Osteoblast (primary cell): ENCODE measurements around the gene GRK3. TPM values are rescaled to one million over a fixed set of nuclear protein-coding genes. Genes with fewer than 3 reads are reported as not detected.
A peak's percentile ranks its signal among the peaks of the same experiment; 100 is the strongest.
"Not testable (repeated sequence)": the region's sequence is repeated elsewhere in the genome, so short reads cannot be mapped to it uniquely, and the experiment has no call there.

Experiments
- DNase-seq: peaks from one replicate; pipeline ENCODE4 v3.0.0; 2011; ENCODE audit warnings: low spot score, mixed read lengths; ENCODE audit not compliant: insufficient read length; ENCODE audit errors: missing footprints
- H2AFZ ChIP-seq: 2 replicates; pipeline ENCODE4 v1.6.0; 2011; ENCODE audit warnings: mild to moderate bottlenecking, low read length
- H3K27ac ChIP-seq: 2 replicates; pipeline ENCODE4 v1.5.1; 2011; ENCODE audit warnings: mild to moderate bottlenecking, low read depth, low read length, moderate library complexity
- H3K27me3 ChIP-seq: 2 replicates; pipeline ENCODE4 v1.6.0; 2012; ENCODE audit warnings: mild to moderate bottlenecking, control low read depth, inconsistent platforms, low read length, moderate library complexity; ENCODE audit not compliant: insufficient read depth
- H3K36me3 ChIP-seq: 2 replicates; pipeline ENCODE4 v1.5.1; 2011; ENCODE audit warnings: mild to moderate bottlenecking, low read length, control low read depth, moderate library complexity; ENCODE audit not compliant: insufficient read depth
- H3K4me1 ChIP-seq: 2 replicates; pipeline ENCODE4 v1.5.1; 2011; ENCODE audit warnings: mild to moderate bottlenecking, low read length, control low read depth, moderate library complexity; ENCODE audit not compliant: insufficient read depth
- H3K4me2 ChIP-seq: 2 replicates; pipeline ENCODE4 v1.6.0; 2011; ENCODE audit warnings: mild to moderate bottlenecking, low read length; ENCODE audit not compliant: insufficient read depth
- H3K4me3 ChIP-seq: fragments of 200-600 bp; sonication (generic); 3 replicates; pipeline ENCODE4 v1.5.1; 2012; ENCODE audit warnings: mild to moderate bottlenecking, low read length, inconsistent platforms; ENCODE audit not compliant: insufficient read depth
- H3K79me2 ChIP-seq: 2 replicates; pipeline ENCODE4 v1.6.0; 2012; ENCODE audit warnings: mild to moderate bottlenecking, low read length, control low read depth, inconsistent platforms; ENCODE audit not compliant: insufficient read depth
- H3K9me3 ChIP-seq: 2 replicates; pipeline ENCODE4 v1.5.1; 2011; ENCODE audit warnings: low read depth, low read length, control low read depth
- H4K20me1 ChIP-seq: 2 replicates; pipeline ENCODE4 v1.6.0; 2012; ENCODE audit warnings: mild to moderate bottlenecking, low read length, control low read depth; ENCODE audit not compliant: insufficient read depth
- CTCF ChIP-seq: IDR thresholded peaks from 2 replicates; pipeline ENCODE4 v1.5.1; 2011; ENCODE audit warnings: mild to moderate bottlenecking, low read depth, low read length, moderate library complexity; ENCODE audit errors: extremely low read depth
- total RNA-seq: library from RNA; depleted of rRNA; stranded (reverse); fragments of >200 nt; gene quantifications from 2 replicates; pipeline ENCODE4 v1.2.3, GENCODE V29; 2012

GRK3 gene
- total RNA-seq, 1 donor, result 1.8 TPM

- no peak for TF ChIP-seq CTCF
- no peaks in the 10 kb centered on the region for H3K9me3 ChIP-seq
- no peaks in the 10 kb centered on the region for H3K4me1 ChIP-seq
- H3K36me3 ChIP-seq, result no peaks in the 10 kb centered on the region
- no peaks in the 10 kb centered on the region for H3K27me3 ChIP-seq
- H3K4me3 ChIP-seq, result no peak overlapping the region
- no peaks in the 10 kb centered on the region for H3K79me2 ChIP-seq
- no peak overlapping the region for H3K4me2 ChIP-seq
- H3K27ac ChIP-seq, result no peak overlapping the region
- H4K20me1 ChIP-seq, result no peaks in the 10 kb centered on the region
- H2AFZ ChIP-seq, result no peak overlapping the region
- DNase-seq, result peak; percentile 6
Observed at GRCh38 chr22:25624476-25624875, 60.0 kb downstream of the GRK3 start.

- H3K4me2 ChIP-seq, H3K79me2 ChIP-seq, H3K27me3 ChIP-seq, H3K36me3 ChIP-seq, H2AFZ ChIP-seq, H3K9me3 ChIP-seq, H3K4me3 ChIP-seq, DNase-seq, H3K4me1 ChIP-seq, H3K27ac ChIP-seq, H4K20me1 ChIP-seq: not testable (repeated sequence)
Observed at GRCh38 chr22:25625747-25626623, 61.5 kb downstream of the GRK3 start.

- no peaks in the 10 kb centered on the region for H3K27me3 ChIP-seq
- H3K27ac ChIP-seq, result no peak overlapping the region
- no peak overlapping the region for H2AFZ ChIP-seq
- no peak overlapping the region for H3K4me3 ChIP-seq
- no peaks in the 10 kb centered on the region for H3K36me3 ChIP-seq
- H4K20me1 ChIP-seq, result no peaks in the 10 kb centered on the region
- DNase-seq, result no peak
- no peaks in the 10 kb centered on the region for H3K9me3 ChIP-seq
- TF ChIP-seq CTCF, result no peak
- H3K4me2 ChIP-seq, result no peak overlapping the region
- H3K79me2 ChIP-seq, result no peaks in the 10 kb centered on the region
- no peaks in the 10 kb centered on the region for H3K4me1 ChIP-seq
Observed at GRCh38 chr22:25626624-25626990, 62.1 kb downstream of the GRK3 start.

GRCh38 chr22:25627271-25627852 is 62.9 kb downstream of the GRK3 start:
- no peak overlapping the region for H3K27ac ChIP-seq
- H3K9me3 ChIP-seq, result no peaks in the 10 kb centered on the region
- no peaks in the 10 kb centered on the region for H3K79me2 ChIP-seq
- H3K27me3 ChIP-seq, result no peaks in the 10 kb centered on the region
- no peaks in the 10 kb centered on the region for H3K36me3 ChIP-seq
- H3K4me3 ChIP-seq, result no peak overlapping the region
- no peaks in the 10 kb centered on the region for H4K20me1 ChIP-seq
- H3K4me1 ChIP-seq, result no peaks in the 10 kb centered on the region
- no peak for DNase-seq
- no peak overlapping the region for H3K4me2 ChIP-seq
- no peak overlapping the region for H2AFZ ChIP-seq
- no peak for TF ChIP-seq CTCF
